Fibroblast of lung (primary cell): ENCODE results near the gene EHMT1. TPM values are rescaled to one million over a fixed set of nuclear protein-coding genes. Genes with fewer than 3 reads are reported as not detected.

Experiments
- DNase-seq, 2 donors: peaks; one replicate each; pipeline versions ENCODE4 v3.0.0 to v3.0.0-alpha.2; 2010; ENCODE audit warnings: low read depth in 2 of 2
- H2AFZ ChIP-seq: 2 replicates; pipeline ENCODE4 v1.5.1; 2012; ENCODE audit warnings: low read length, control low read depth, inconsistent platforms
- H3K27ac ChIP-seq: 2 replicates; pipeline ENCODE4 v1.5.1; 2011; ENCODE audit warnings: low read length, control low read depth; ENCODE audit not compliant: insufficient read depth
- H3K27me3 ChIP-seq: 2 replicates; pipeline ENCODE4 v1.5.1; 2011; ENCODE audit warnings: mild to moderate bottlenecking, low read length; ENCODE audit not compliant: control insufficient read depth, insufficient read depth
- H3K36me3 ChIP-seq: 2 replicates; pipeline ENCODE4 v1.5.1; 2011; ENCODE audit warnings: low read length; ENCODE audit not compliant: control insufficient read depth, insufficient read depth
- H3K4me1 ChIP-seq: 2 replicates; pipeline ENCODE4 v1.5.1; 2011; ENCODE audit warnings: low read length; ENCODE audit not compliant: control insufficient read depth, insufficient read depth; ENCODE audit errors: extremely low read depth
- H3K4me2 ChIP-seq: 2 replicates; pipeline ENCODE4 v1.5.1; 2011; ENCODE audit warnings: low read length, control low read depth; ENCODE audit not compliant: insufficient read depth; ENCODE audit errors: extremely low read depth
- H3K4me3 ChIP-seq, 4 experiments: fragments of 200-600 bp in 1 of 4; sonication (generic) in 1 of 4; replicated peaks in 1 of 4; 2 replicates each; pipeline ENCODE4 v1.5.1; 2011 to 2016; ENCODE audit warnings: low read length in 4 of 4, low read depth in 3 of 4, mild to moderate bottlenecking in 3 of 4, control low read depth in 2 of 4, inconsistent platforms in 1 of 4, mixed read lengths in 1 of 4; ENCODE audit not compliant: insufficient read depth in 1 of 4; ENCODE audit errors: control extremely low read depth in 1 of 4
- H3K79me2 ChIP-seq: 2 replicates; pipeline ENCODE4 v1.5.1; 2012; ENCODE audit warnings: mild to moderate bottlenecking, low read length, inconsistent platforms; ENCODE audit not compliant: control insufficient read depth, insufficient read depth
- H3K9ac ChIP-seq: 2 replicates; pipeline ENCODE4 v1.5.1; 2011; ENCODE audit warnings: mild to moderate bottlenecking, low read length, control low read depth; ENCODE audit not compliant: insufficient read depth
- H3K9me3 ChIP-seq: 2 replicates; pipeline ENCODE4 v1.5.1; 2012; ENCODE audit warnings: low read depth, low read length; ENCODE audit not compliant: control insufficient read depth, insufficient read depth
- H4K20me1 ChIP-seq: 2 replicates; pipeline ENCODE4 v1.5.1; 2011; ENCODE audit warnings: low read length; ENCODE audit not compliant: control insufficient read depth, insufficient read depth; ENCODE audit errors: extremely low read depth
- EZH2 ChIP-seq: IDR thresholded peaks from 2 replicates; pipeline ENCODE4 v1.5.1; 2012; ENCODE audit warnings: low read length, control low read depth, mild to moderate bottlenecking; ENCODE audit errors: missing control alignments
- polyA plus RNA-seq, 2 donors: library from polyadenylated mRNA; depleted of rRNA in 1 of 2; stranded (reverse) in 1 of 2; unstranded in 1 of 2; fragments of >200 nt; gene quantifications; 2 replicates each; pipeline ENCODE4 v1.2.1, GENCODE V29; 2011 to 2012; ENCODE audit warnings: missing spikeins in 1 of 2
- total RNA-seq: library from RNA; depleted of rRNA; stranded (reverse); fragments of >200 nt; gene quantifications from 2 replicates; pipeline ENCODE4 v1.2.1, GENCODE V29; 2014
- TF ChIP-seq, protein P1 (sequence below), 2 donors: IDR thresholded peaks in 1 of 2; conservative IDR thresholded peaks in 1 of 2; 1 replicate in 1 of 2; 2 replicates in 1 of 2; pipeline ENCODE4 v1.5.1; 2011 to 2012; ENCODE audit warnings: low read length in 2 of 2, control low read depth in 1 of 2, inconsistent platforms in 1 of 2, low read depth in 1 of 2, mild to moderate bottlenecking in 1 of 2

EHMT1 gene
- total and polyA plus RNA-seq, 2 donors (not counting 1 experiment from before 2014, with no cell fraction given), result 22.4 to 48.6 TPM

GRCh38 chr9:137663584-137663983 lies 44.8 kb downstream of the EHMT1 start:
- H3K9ac ChIP-seq, result no peak overlapping the region
- H3K4me2 ChIP-seq, result no peak overlapping the region
- no peak overlapping the region for H2AFZ ChIP-seq
- no peaks in the 10 kb centered on the region for H3K27me3 ChIP-seq
- H3K27ac ChIP-seq, result no peak overlapping the region
- no peaks in the 10 kb centered on the region for H4K20me1 ChIP-seq
- TF ChIP-seq, protein P1, sequence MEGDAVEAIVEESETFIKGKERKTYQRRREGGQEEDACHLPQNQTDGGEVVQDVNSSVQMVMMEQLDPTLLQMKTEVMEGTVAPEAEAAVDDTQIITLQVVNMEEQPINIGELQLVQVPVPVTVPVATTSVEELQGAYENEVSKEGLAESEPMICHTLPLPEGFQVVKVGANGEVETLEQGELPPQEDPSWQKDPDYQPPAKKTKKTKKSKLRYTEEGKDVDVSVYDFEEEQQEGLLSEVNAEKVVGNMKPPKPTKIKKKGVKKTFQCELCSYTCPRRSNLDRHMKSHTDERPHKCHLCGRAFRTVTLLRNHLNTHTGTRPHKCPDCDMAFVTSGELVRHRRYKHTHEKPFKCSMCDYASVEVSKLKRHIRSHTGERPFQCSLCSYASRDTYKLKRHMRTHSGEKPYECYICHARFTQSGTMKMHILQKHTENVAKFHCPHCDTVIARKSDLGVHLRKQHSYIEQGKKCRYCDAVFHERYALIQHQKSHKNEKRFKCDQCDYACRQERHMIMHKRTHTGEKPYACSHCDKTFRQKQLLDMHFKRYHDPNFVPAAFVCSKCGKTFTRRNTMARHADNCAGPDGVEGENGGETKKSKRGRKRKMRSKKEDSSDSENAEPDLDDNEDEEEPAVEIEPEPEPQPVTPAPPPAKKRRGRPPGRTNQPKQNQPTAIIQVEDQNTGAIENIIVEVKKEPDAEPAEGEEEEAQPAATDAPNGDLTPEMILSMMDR (conservative IDR thresholded peaks at IDR 0.05 in 1 of 2, IDR thresholded peaks at IDR 0.05 in 1 of 2; ENCODE audit: low read depth in 1 of 2, low read length in 2 of 2), result no peak
- TF ChIP-seq EZH2, result no peak
- H3K9me3 ChIP-seq, result no peaks in the 10 kb centered on the region
- H3K36me3 ChIP-seq, result peaks cover 3% of the 10 kb centered on the region
- H3K4me1 ChIP-seq, result peaks cover 6% of the 10 kb centered on the region
- no peak overlapping the region for H3K4me3 ChIP-seq
- DNase-seq, result no peak
- H3K79me2 ChIP-seq, result peaks cover 46% of the 10 kb centered on the region

GRCh38 chr9:137664676-137665075 lies 45.9 kb downstream of the EHMT1 start:
- Histone ChIP-seq H3K36me3 (peaks cover 6% of the 10 kb centered on the region), H4K20me1 (no peaks in the 10 kb centered on the region)
- TF ChIP-seq, protein P1 (conservative IDR thresholded peaks at IDR 0.05 in 1 of 2, IDR thresholded peaks at IDR 0.05 in 1 of 2; ENCODE audit: low read depth in 1 of 2, low read length in 2 of 2), result no peak
- TF ChIP-seq EZH2, result no peak

DNA sequence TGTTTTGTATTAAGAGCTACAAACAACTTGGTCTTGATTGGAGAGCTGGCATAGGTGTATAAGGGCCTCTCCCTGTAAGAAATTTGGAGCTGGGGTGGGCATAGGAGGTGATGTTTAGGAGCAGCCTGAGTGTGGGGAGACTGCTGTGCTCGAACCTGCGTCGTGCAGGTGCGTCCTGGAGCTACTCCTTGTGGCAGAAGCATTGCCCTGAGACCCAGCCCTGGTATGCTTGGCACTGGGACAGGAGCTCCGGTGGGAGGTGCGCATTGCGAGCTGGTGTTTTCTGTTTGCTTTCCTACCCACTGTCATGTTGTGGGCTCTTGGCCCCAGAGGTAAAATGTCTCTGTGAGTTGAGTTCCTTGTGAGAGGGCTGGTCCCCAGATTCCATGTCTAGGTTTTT lies 46.4 kb downstream of the EHMT1 start:
- no peak overlapping the region for H3K4me3 ChIP-seq
- H3K9me3 ChIP-seq, result no peaks in the 10 kb centered on the region
- H3K27me3 ChIP-seq, result no peaks in the 10 kb centered on the region
- no peak for DNase-seq
- H4K20me1 ChIP-seq, result no peaks in the 10 kb centered on the region
- no peak overlapping the region for H3K27ac ChIP-seq
- peaks cover 6% of the 10 kb centered on the region for H3K4me1 ChIP-seq
- H3K4me2 ChIP-seq, result no peak overlapping the region
- H3K36me3 ChIP-seq, result peaks cover 6% of the 10 kb centered on the region
- TF ChIP-seq, protein P1 (conservative IDR thresholded peaks at IDR 0.05 in 1 of 2, IDR thresholded peaks at IDR 0.05 in 1 of 2; ENCODE audit: low read depth in 1 of 2, low read length in 2 of 2), result no peak
- no peak for TF ChIP-seq EZH2
- no peak overlapping the region for H2AFZ ChIP-seq
- no peak overlapping the region for H3K9ac ChIP-seq
- peaks cover 43% of the 10 kb centered on the region for H3K79me2 ChIP-seq

More at GRCh38 chr9:137664676-137665075, 45.9 kb downstream of the EHMT1 start:
- H3K9me3 ChIP-seq, result no peaks in the 10 kb centered on the region
- H3K4me3 ChIP-seq, result no peak overlapping the region
- no peak overlapping the region for H3K9ac ChIP-seq
- no peak overlapping the region for H3K27ac ChIP-seq
- DNase-seq, result peak in 1 of 2 donors; percentile 30
- H3K27me3 ChIP-seq, result no peaks in the 10 kb centered on the region
- H3K4me2 ChIP-seq, result no peak overlapping the region
- H2AFZ ChIP-seq, result no peak overlapping the region
- peaks cover 44% of the 10 kb centered on the region for H3K79me2 ChIP-seq
- H3K4me1 ChIP-seq, result peaks cover 6% of the 10 kb centered on the region
